Endometrium (tissue), 2 donors: Measurements from ENCODE around the gene TXNRD2.
A peak's percentile ranks its signal among the peaks of the same experiment; 100 is the strongest.

Experiments
- FAIRE-seq: peaks from 2 replicates; lab custom pipeline; 2012; peaks lifted over from hg19 to GRCh38; lab: Jason Lieb, UNC
- donor health status: control.
- donor health status: control.

Gene TXNRD2

DNA sequence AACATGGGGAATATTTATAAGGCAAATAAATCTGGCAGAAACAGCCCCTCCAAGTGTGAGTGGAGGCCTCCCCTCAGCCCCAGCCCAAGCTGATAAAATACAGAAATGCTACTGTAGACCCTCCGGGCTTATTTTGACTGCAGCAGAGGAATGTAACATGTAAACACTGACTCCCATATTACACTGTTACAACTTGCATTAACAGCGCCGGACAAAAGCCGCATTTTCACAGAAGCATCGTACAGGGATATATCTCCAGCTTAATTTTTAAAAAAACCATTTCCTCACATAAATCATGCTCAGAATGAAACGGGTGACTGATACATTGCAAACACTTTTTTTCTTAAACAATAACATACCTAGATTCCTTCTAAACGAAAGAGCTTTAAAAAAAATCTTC is 36.7 kb downstream of the TXNRD2 start:
- peak; percentile 12 for FAIRE-seq

GRCh38 chr22:19904174-19904856 is 37.3 kb downstream of the TXNRD2 start:
- FAIRE-seq = no peak

- FAIRE-seq = no peak
Measured at GRCh38 chr22:19903513-19903912, 38.1 kb downstream of the TXNRD2 start.

DNA sequence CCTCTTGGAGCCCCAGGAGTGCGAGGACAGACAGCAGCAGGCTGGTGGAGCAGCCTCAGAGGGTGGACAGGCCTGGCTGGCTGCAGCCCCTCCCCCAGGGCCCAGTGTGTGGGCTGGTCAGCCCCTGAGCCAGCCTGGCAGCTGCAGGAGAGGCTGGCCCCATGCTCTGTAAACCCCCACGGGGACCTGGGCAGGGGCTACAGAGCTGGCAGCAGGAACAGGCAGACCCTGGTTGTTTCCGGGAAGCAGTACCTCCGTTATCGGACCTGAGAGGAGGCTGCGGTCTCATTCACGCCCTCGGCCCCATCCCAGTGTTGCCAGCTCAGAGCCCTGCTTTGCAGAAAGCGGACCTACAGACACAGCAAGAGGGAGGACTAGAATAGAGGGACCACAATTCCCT is 38.6 kb downstream of the TXNRD2 start:
- no peak for FAIRE-seq

DNA sequence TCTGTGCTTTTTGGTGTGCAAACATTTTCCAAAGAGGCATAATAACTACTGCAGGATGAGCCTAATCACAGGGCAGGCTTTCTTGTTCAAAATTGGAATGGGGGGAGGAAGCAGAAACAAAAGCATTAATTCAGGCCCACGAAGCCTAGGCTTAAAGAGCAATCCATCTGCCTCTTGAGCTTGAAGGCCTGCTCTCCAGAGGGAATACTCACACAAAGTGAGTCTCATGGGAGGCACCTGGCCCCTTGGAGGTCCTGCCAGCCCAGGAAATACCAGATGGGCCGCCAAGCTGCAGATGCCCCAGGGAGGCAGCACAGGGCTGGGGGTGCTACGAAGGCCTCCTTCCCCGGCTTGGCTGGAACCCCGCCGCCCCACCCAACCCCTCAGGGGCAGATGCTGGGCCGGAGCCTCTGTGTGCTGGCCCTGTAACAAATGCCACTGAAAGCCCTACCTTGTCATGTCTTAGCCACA is 39.3 kb downstream of the TXNRD2 start:
- no peak for FAIRE-seq

DNA sequence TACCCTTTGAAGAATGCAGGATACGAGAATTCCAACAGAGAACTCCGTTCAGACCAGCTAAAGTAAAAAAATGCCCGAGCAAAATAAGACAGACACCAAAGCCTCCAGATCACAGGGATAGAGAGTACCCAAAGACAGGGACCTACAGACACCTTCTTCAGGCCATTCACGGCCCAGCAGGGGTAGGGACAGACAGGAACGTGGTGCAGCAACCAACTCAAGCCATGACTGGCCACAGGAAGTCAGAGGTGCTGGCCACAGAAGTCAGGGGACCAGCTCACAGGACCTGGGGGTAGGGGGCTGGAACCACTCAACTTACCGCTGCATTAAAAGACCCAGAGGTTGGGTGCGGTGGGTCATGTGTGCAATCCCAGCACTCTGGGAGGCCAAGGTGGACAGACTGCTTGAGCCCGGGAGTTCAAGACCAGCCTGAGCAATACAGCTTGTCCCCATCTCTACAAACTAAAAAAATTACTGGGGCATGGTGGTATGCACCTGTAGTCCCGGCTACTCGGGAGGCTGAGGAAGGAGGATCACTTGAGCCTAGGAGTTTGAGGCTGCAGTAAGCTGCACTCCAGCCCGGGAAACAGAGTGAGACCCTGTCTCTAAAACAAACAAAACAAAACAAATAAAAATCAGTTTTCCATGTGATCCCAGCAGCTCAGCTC is 39.9 kb downstream of the TXNRD2 start:
- no peak for FAIRE-seq

GRCh38 chr22:19900707-19901436 is 40.7 kb downstream of the TXNRD2 start:
- FAIRE-seq = no peak

GRCh38 chr22:19898831-19899567 is 42.6 kb downstream of the TXNRD2 start:
- FAIRE-seq = no peak

DNA sequence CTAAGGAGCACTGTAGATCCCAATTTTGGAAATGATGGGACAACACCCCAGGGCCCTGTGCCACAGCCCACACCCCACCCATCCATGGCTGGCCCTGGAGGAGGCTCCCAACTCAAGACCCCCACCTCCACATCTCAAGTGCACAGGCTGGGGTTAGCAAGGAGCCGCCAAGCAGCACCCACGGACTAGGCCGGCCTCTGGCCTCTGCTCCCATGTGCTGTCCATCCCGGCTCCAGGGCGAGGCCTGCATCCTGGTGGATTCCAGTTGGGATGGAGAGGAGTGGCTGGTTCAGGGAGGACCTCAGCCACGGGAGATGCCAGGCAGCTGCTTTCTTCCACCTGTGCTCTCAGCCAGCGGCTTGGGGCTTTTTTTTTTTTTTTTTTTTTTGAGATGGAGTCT is 43.5 kb downstream of the TXNRD2 start:
- no peak for FAIRE-seq

- no peak for FAIRE-seq
Measured at GRCh38 chr22:19897726-19898125, 43.9 kb downstream of the TXNRD2 start.

GRCh38 chr22:19896665-19897355 is 44.8 kb downstream of the TXNRD2 start:
- no peak for FAIRE-seq

DNA sequence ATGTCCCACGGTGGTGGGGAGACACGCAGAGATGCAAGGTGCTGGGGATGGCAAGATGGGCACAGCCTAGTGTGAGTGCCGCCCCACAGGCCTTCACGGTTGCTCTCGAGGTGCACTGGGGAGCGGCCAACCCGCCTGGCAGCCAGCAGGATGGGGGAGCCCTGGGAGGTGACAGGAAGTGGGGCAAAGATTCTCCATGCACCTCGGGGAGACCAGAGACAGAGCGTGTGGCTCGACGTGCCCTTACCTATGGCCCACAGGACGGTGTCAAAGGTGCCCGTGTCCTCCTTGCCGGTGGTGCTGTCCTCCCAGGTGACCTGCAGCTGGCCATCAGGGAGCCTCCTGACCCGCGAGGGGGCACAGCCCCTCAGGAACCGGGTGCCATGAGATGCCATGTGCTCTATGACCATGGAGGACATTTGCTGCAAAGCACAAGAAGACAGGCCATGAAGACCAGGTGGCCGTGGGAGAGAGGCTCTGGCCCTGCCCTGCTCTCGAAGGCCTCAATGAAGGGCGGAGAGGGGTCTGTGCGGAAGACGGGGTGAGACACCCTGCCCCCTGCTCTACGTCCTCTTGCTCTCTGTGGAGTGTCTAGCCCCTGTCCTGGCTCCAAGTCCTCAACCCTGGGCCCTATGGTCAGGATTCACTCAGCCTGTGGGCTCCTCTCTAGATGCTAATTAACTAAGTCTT is 46.3 kb downstream of the TXNRD2 start:
- no peak for FAIRE-seq

- FAIRE-seq = no peak
Measured at GRCh38 chr22:19893363-19893762, 48.3 kb downstream of the TXNRD2 start.

DNA sequence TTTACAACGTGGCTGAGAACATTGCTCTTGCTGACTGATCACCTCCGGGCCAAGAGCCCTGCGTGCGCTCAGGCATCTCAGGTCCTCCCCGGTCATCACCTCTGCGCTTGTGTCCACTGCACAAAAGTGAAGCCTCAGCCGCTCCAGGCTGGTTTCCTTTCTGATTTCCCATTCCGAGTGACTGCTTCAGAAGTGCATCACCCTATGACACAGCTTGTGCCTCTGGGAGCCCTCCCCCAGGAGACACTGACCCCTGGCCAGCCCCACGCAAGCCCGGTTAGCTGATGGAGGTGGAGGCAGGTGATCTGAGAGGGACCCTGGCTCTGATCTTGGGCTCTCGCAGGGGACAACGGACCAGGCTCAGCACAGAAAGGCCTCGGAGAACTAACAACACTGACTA is 48.7 kb downstream of the TXNRD2 start:
- FAIRE-seq = no peak

DNA sequence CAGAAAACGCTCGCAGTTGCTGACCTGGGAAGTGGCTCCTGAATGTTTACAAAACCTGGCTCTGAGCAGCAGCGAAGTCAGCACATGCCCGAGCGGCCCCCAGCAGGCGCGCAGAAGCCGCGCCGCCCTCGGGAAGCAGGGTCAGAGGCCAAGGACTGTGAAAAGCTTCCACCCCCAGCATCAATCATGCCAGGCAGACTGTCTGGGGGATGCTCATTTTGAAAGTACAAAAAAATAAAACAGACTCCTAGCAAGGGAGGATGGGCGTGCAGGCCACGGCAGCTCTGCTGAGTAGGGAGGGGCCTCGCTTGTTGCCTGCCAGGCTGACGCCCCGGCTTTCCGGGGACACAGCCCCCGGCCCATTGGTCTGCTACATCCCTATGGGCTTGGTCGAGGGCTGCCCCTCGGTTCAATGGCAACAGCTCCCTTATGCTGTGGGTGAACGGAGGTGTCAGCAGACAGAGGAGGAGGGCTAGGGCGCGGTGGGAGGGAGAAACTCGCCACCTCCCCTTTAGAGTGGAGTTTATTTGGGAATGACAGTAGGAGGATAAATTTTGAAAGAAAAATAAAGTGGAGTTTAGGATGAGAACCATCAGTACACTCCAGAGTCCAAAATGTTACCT is 49.2 kb downstream of the TXNRD2 start:
- FAIRE-seq = no peak

DNA sequence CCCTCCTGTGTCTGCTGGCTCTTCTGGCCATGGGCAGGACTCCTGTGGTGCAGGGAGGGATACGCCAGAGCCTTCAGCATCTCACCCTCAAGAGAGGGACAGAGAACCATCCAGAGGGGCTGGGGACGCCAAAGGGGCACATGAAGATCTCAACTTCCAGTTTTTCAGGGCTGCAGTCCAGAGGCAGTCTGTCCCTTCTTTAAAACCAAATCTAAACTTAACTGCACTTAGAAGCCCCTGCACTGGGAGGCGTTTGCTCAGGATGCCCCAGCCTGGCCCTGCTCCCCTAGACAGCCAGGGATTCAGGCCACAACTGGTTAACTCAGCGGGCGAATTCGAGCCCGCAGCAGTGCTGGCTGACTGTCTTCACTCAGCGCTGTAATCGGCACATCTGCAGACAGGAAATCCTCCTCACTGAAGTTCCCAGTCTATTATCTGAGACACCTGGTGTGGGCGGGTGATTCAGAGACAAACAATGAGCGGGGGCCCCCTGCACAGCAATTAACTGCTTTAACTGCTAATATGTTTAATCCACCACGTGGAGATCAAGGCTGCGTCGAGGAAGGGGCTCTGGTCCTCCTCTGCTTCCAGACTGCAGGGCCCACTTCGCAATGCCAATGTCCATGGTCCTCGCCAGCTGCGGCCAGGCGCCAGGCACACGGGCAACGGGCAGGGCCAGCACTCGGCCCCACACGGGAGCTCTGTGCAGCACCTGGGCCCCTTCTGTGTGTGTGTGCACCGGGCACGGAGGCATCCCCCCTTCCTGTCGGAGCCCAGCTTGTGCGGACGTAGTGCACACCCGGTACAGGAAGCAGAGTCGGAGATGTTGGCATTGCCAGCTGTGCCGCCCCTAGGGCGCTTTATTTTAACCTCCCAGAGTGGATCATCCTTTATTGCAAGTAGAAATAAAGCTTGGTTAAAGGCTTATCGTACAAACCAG is 50.0 kb downstream of the TXNRD2 start:
- no peak for FAIRE-seq

DNA sequence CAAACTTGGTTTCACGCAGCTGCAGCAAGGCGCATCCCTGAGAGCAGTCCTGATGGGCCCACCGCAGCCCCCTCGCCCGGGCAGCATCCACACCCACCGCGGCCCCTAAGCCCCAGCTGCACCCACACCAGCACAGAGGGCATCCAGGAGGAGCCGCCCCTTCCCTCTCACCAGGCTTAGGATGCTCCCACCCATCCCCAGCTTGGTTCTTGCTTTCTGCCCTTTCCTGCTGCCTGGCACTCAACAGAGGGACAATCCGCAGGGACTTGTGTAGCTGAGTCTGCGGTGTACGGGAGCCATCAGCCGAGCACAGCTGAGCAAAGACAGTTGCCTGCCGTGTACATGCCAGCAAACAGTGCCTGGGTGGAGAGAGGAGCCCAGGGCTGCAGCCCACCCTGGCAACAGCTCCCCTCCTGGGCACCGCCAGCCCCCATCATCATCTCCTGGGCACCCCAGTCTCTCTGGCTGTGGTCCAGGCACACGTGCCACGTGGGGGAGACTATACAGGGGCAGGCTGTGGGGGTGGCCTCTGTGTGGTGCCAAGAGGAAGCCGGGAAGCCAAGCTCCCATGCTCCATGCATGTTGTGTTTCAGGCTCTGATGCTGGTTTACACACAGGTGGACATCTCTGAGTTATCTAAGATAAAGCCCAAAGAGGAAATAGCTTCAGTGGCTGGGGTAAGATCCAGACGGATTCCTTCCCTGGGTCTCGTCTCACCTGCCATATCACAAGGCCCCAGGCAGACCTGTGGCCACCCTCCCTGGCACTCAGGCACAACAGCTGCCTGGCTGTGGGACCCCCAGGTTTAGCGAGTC is 50.9 kb downstream of the TXNRD2 start:
- no peak for FAIRE-seq

DNA sequence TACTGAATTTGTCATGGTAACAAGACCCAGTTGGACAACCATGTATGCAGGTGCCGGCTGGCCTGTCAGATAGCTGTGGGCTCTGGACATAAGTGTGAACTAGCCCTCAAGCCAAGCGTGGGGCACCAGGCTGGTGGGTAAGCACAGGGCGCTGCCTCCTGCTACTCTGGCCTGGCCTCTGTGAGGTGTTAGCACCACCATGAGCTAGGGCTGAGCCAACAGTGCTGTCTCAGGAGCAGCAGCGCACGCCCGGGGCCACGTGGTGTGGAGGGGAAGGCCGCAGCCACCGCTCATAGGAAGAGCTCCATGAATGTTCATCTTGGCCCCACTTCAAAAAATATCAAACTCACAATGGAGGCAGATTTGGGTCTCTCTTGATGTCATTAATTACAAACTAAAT is 51.7 kb downstream of the TXNRD2 start:
- no peak for FAIRE-seq
